Lung (tissue), 12 donors: ENCODE measurements around the gene C2orf42. TPM values are rescaled to one million over a fixed set of nuclear protein-coding genes. Genes with fewer than 3 reads are reported as not detected.

Experiments
- ATAC-seq: fragments of 200-7000 bp; cut with Tn5 transposase; one replicate; pipeline ENCODE4 v1.9.1; 2020; ENCODE audit warnings: moderate number of reproducible peaks; ENCODE audit not compliant: insufficient read depth, low FRiP score
- DNase-seq, 3 donors: peaks; one replicate each; pipeline ENCODE4 v3.0.0-alpha.2; 2013 to 2017
- H3K27ac ChIP-seq, 2 donors: one replicate each; pipeline ENCODE4 v1.5.1; 2013; ENCODE audit warnings: mild to moderate bottlenecking in 2 of 2, moderate library complexity in 2 of 2, control low read depth in 1 of 2, inconsistent platforms in 1 of 2, low read depth in 1 of 2, low read length in 1 of 2
- H3K27me3 ChIP-seq, 3 donors: one replicate each; pipeline ENCODE4 v1.5.1; 2013; ENCODE audit warnings: low read length in 2 of 3; ENCODE audit not compliant: control insufficient read depth in 3 of 3, insufficient read depth in 3 of 3
- H3K36me3 ChIP-seq, 4 donors: one replicate each; pipeline ENCODE4 v1.5.1; 2013; ENCODE audit warnings: low read length in 4 of 4, mild to moderate bottlenecking in 1 of 4, moderate library complexity in 1 of 4; ENCODE audit not compliant: control insufficient read depth in 4 of 4, insufficient read depth in 4 of 4
- H3K4me1 ChIP-seq, 5 donors: one replicate each; pipeline ENCODE4 v1.5.1; 2013; ENCODE audit warnings: low read length in 5 of 5, mild to moderate bottlenecking in 2 of 5, moderate library complexity in 1 of 5; ENCODE audit not compliant: control insufficient read depth in 5 of 5, insufficient read depth in 5 of 5
- H3K4me3 ChIP-seq: one replicate; pipeline ENCODE4 v1.5.1; 2013; ENCODE audit warnings: mild to moderate bottlenecking, control low read depth, moderate library complexity
- H3K9ac ChIP-seq, 2 donors: one replicate each; pipeline ENCODE4 v1.5.1; 2013; ENCODE audit warnings: low read length in 2 of 2, control low read depth in 1 of 2; ENCODE audit not compliant: insufficient read depth in 1 of 2
- H3K9me3 ChIP-seq, 4 donors: one replicate each; pipeline ENCODE4 v1.5.1; 2013; ENCODE audit warnings: low read length in 3 of 4, mild to moderate bottlenecking in 1 of 4, moderate library complexity in 1 of 4; ENCODE audit not compliant: control insufficient read depth in 4 of 4, insufficient read depth in 3 of 4
- CTCF ChIP-seq: IDR thresholded peaks from 2 replicates; pipeline ENCODE4 v1.5.1; 2012; ENCODE audit warnings: mild to moderate bottlenecking; ENCODE audit errors: control extremely low read depth, extremely low read depth
- WGBS, 2 donors: extraction: QIAGEN DNeasy Blood & Tissue Kit; methylation state at CpG; one replicate each; pipeline ENCODE4 v1.1.7; 2013; 5-methylcytosine and 5-hydroxymethylcytosine counted together
- polyA plus RNA-seq, 2 donors: library from polyadenylated mRNA; stranded (reverse); fragments of 200-250 nt; gene quantifications; one replicate each; pipeline ENCODE4 v1.2.1, GENCODE V29; 2013
- total RNA-seq, 2 donors: library from RNA; depleted of rRNA in 1 of 2; stranded (reverse); fragments of >200 nt in 1 of 2; gene quantifications; one replicate each; pipeline ENCODE4 v1.2.1, GENCODE V29; 2014 to 2021
- donor health status: control.
- donor health status: control.
- donor health status: Bipolar disorder and iron deficiency.
- donor health status: healthy.
- donor health status: DM: yes; HTN: yes; CAD: no.

C2orf42 gene
- total and polyA plus RNA-seq, 4 donors, result 4.3 to 15.0 (median 9.3) TPM

- ATAC-seq (no peak), DNase-seq (no peak)
- peaks cover 4 to 36% (median 12%) of the 10 kb centered on the region in 5 donors for H3K4me1 ChIP-seq
- H3K9me3 ChIP-seq, result no peaks in the 10 kb centered on the region
- no peak overlapping the region for H3K9ac ChIP-seq
- no peak overlapping the region for H3K27ac ChIP-seq
- no peaks in the 10 kb centered on the region for H3K36me3 ChIP-seq
- no peaks in the 10 kb centered on the region for H3K27me3 ChIP-seq
- WGBS, 2 donors, result 6 to 38% methylated on average over 1 of the region's 1 CpG
- no peak overlapping the region for H3K4me3 ChIP-seq
- TF ChIP-seq CTCF, result no peak
Measured at GRCh38 chr2:70128005-70128404, 62.8 kb downstream of the C2orf42 start.

- WGBS, 2 donors, result 94 to 95% methylated on average over 2 of the region's 2 CpGs
- H3K9ac ChIP-seq, result no peak overlapping the region
Measured at GRCh38 chr2:70126413-70126812, 64.4 kb downstream of the C2orf42 start.

GRCh38 chr2:70125498-70125898 is 65.3 kb downstream of the C2orf42 start:
- no peak overlapping the region for H3K4me3 ChIP-seq
- TF ChIP-seq CTCF, result no peak
- no peaks in the 10 kb centered on the region for H3K27me3 ChIP-seq
- H3K36me3 ChIP-seq, result no peaks in the 10 kb centered on the region
- H3K27ac ChIP-seq, result peak overlapping the region; percentile 100
- DNase-seq, result no peak
- H3K9ac ChIP-seq, result peak overlapping the region; percentile 91 to 96
- no peaks in the 10 kb centered on the region for H3K9me3 ChIP-seq
- WGBS, 2 donors, result 65 to 66% methylated on average over 13 of the region's 13 CpGs
- peaks cover 0 to 20% (median 11%) of the 10 kb centered on the region in 5 donors for H3K4me1 ChIP-seq
- no peak for ATAC-seq

More at GRCh38 chr2:70126413-70126812, 64.4 kb downstream of the C2orf42 start:
- Histone ChIP-seq H3K4me1 (peaks cover 2 to 20% (median 11%) of the 10 kb centered on the region in 5 donors), H3K4me3 (no peak overlapping the region), H3K9me3 (no peaks in the 10 kb centered on the region), H3K27me3 (no peaks in the 10 kb centered on the region), H3K36me3 (no peaks in the 10 kb centered on the region), H3K27ac (no peak overlapping the region)
- DNase-seq (no peak), ATAC-seq (no peak)
- TF ChIP-seq CTCF, result no peak

- H3K27me3 ChIP-seq, result no peaks in the 10 kb centered on the region
- no peak for TF ChIP-seq CTCF
- H3K9ac ChIP-seq, result peak overlapping the region; percentile 91 to 96
- WGBS, 2 donors, result 0% methylated on average over 34 to 36 of the region's 36 CpGs
- H3K9me3 ChIP-seq, result no peaks in the 10 kb centered on the region
- H3K36me3 ChIP-seq, result no peaks in the 10 kb centered on the region
- peak overlapping the region; percentile 100 for H3K27ac ChIP-seq
- peak; percentile 43 for ATAC-seq
- H3K4me3 ChIP-seq, result peak overlapping the region; percentile 59
- peaks cover 0 to 20% (median 11%) of the 10 kb centered on the region in 5 donors for H3K4me1 ChIP-seq
- DNase-seq, result peak; percentile 81 to 84 (median 83)
Measured at GRCh38 chr2:70124983-70125480, 65.8 kb downstream of the C2orf42 start.
